ENCODE data around the gene MGAT5. TPM values are rescaled to one million over a fixed set of nuclear protein-coding genes. Genes with fewer than 3 reads are reported as not detected.

The MGAT5 gene
- total RNA-seq, 1 donor from 2014 or later = 30.0 TPM

DNA sequence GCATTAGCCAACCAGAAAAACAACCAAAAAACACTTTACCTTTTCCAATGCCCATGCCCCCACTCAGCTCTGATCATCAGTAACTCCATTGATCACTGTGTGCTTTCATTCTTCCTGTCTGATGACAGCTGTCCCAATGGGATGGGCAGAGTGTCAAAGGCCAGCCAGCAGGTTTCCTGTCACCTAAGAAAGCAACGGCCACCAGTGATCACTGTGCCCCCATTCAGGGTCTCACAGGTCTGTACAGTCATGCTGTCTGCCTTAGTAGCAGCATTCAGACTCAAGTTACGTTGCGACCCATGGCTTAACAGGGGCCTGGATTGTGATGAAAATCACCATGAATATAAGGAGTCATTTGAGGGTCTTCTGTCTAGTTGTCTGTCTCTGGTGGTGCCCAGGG is 184.5 kb downstream of the MGAT5 start:
- Mint-ChIP-seq H3K36me3 (ENCODE audit: low read depth) (peaks cover 8% of the 10 kb centered on the region), H3K4me1 (ENCODE audit: low read depth) (no peaks in the 10 kb centered on the region), H3K27me3 (ENCODE audit: low read depth) (no peaks in the 10 kb centered on the region), H3K27ac (ENCODE audit: unreplicated experiment) (no peak overlapping the region), H3K9me3 (ENCODE audit: low read depth) (no peaks in the 10 kb centered on the region), H3K4me3 (ENCODE audit: unreplicated experiment) (no peak overlapping the region)
- TF ChIP-seq, protein P1, sequence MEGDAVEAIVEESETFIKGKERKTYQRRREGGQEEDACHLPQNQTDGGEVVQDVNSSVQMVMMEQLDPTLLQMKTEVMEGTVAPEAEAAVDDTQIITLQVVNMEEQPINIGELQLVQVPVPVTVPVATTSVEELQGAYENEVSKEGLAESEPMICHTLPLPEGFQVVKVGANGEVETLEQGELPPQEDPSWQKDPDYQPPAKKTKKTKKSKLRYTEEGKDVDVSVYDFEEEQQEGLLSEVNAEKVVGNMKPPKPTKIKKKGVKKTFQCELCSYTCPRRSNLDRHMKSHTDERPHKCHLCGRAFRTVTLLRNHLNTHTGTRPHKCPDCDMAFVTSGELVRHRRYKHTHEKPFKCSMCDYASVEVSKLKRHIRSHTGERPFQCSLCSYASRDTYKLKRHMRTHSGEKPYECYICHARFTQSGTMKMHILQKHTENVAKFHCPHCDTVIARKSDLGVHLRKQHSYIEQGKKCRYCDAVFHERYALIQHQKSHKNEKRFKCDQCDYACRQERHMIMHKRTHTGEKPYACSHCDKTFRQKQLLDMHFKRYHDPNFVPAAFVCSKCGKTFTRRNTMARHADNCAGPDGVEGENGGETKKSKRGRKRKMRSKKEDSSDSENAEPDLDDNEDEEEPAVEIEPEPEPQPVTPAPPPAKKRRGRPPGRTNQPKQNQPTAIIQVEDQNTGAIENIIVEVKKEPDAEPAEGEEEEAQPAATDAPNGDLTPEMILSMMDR (IDR thresholded peaks at IDR 0.05) = no peak
- DNase-seq (ENCODE audit: low spot score) = no peak

DNA sequence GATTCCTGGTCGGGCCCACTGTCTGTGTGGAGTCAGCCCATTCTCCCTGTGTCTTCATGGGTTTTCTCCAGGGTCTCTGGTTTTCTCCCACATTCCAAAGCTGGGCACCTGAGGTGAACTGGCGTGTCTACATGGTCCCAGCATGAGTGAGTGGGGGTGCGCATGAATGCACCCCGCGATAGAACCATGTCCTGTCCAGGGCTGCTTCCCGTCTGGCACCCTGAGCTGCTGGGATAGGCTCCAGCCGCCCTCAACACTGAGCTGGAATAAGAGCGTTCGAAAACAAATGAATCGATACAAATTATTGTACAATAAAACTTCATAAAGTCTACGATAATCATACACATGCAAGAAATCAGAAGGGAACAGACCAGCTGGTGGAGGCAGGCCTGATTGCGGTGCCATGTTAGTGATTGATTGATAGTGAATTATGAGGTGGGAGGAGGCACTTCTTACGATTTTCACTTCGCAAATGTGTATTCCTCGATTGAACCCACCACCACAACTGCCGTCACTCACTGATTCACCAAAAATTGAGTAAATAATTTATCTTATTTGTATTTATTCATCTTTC is 186.6 kb downstream of the MGAT5 start:
- TF ChIP-seq, protein P1 (IDR thresholded peaks at IDR 0.05) = no peak
- no peaks in the 10 kb centered on the region for H3K27me3 Mint-ChIP-seq (ENCODE audit: low read depth)
- DNase-seq (ENCODE audit: low spot score) = no peak
- H3K27ac Mint-ChIP-seq (ENCODE audit: unreplicated experiment) = no peak overlapping the region
- no peak overlapping the region for H3K4me3 Mint-ChIP-seq (ENCODE audit: unreplicated experiment)
- H3K9me3 Mint-ChIP-seq (ENCODE audit: low read depth) = no peaks in the 10 kb centered on the region
- peaks cover 1% of the 10 kb centered on the region for H3K4me1 Mint-ChIP-seq (ENCODE audit: low read depth)
- peaks cover 8% of the 10 kb centered on the region for H3K36me3 Mint-ChIP-seq (ENCODE audit: low read depth)

DNA sequence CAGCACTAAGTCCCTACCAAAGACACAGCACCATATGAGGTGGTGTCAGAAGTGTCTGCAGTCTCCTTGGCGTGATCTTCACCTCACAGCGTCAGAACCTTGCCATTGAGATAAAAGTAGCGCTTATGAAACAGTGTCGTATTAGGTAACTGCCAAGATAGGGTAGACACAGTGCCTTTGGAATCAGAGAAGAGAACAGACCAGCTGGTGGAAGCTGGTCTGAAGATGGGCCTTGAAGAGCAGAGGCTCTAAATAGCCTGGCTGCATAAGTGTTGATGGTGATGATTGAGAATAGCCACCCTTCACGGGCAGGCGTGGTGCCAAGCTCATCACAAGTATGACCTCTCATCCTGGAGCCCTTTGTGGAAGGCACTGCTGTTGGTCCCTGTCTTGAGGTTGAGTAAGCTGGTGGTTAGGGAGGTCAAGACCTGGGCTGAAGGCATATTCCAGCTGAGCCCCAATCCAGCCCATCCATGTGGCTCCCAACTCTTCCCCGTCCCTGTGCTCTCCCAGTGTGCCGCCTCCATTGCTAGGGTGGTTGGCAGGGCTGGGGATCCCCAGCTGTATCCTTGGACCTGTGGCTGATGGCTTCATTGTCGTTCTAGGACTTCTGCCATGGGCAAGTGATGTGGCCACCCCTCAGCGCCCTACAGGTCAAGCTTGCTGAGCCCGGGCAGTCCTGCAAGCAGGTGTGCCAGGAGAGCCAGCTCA is 187.4 kb downstream of the MGAT5 start:
- Mint-ChIP-seq H3K36me3 (ENCODE audit: low read depth) (peaks cover 8% of the 10 kb centered on the region), H3K27me3 (ENCODE audit: low read depth) (no peaks in the 10 kb centered on the region), H3K27ac (ENCODE audit: unreplicated experiment) (no peak overlapping the region), H3K4me1 (ENCODE audit: low read depth) (peaks cover 9% of the 10 kb centered on the region), H3K9me3 (ENCODE audit: low read depth) (no peaks in the 10 kb centered on the region), H3K4me3 (ENCODE audit: unreplicated experiment) (no peak overlapping the region)
- DNase-seq (ENCODE audit: low spot score) = no peak
- TF ChIP-seq, protein P1 (IDR thresholded peaks at IDR 0.05) = no peak

DNA sequence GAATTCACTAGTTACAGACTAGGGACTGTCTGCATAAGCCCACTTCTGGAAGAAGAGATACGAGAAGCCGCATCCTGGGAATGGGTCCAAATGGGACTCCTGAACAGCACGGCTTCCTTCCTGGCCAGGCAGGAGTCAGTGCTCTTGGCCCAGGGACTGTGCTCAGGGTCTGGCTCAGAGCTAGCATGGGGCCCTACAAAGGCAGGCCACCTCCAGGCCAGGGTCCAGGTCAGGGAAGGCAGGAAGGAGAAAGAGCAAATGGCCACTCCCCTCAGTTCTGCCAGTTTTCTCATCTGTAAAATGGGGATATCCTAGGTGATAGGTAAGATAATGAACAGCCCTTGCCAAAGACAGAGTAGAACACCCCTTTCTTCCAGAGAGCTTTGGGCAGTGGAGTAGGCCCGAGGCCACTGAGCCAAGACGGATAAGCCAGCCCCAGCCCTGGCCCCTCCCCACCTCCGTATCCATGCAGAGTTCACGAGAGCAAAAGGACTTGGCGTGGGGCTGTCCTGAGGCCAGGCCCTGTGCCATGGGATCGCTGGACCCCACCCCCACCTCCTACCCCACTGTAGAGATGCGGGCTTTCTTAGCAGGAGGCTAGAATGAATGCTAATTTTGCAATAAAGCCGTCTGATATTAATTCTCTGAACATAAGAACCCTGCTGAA is 190.1 kb downstream of the MGAT5 start:
- Mint-ChIP-seq H3K27ac (ENCODE audit: unreplicated experiment) (no peak overlapping the region), H3K9me3 (ENCODE audit: low read depth) (no peaks in the 10 kb centered on the region), H3K36me3 (ENCODE audit: low read depth) (peaks cover 8% of the 10 kb centered on the region), H3K4me3 (ENCODE audit: unreplicated experiment) (no peak overlapping the region), H3K4me1 (ENCODE audit: low read depth) (peaks cover 14% of the 10 kb centered on the region), H3K27me3 (ENCODE audit: low read depth) (no peaks in the 10 kb centered on the region)
- TF ChIP-seq, protein P1 (IDR thresholded peaks at IDR 0.05) = no peak
- no peak for DNase-seq (ENCODE audit: low spot score)

DNA sequence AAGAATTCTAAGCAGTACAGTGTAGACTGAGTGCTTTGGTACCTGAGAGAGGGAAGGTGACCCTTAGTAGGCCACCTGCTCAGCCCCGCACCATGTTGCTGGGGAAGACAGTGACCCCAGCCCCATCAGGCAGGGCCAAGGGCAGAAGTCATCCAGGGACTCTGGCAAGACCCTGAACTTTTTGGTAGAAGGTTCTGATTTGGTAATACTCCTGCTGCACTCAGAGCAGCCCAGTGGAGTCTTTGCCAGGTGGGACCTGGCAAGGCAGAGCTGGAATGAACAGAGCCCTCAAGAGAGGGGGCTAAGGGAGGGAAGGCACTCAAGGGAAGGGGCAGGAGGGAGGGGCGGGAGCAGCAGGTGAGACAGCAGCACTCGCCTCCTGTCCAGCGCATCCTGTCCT is 191.2 kb downstream of the MGAT5 start:
- Mint-ChIP-seq H3K36me3 (ENCODE audit: low read depth) (peaks cover 8% of the 10 kb centered on the region), H3K4me3 (ENCODE audit: unreplicated experiment) (no peak overlapping the region), H3K9me3 (ENCODE audit: low read depth) (no peaks in the 10 kb centered on the region), H3K27ac (ENCODE audit: unreplicated experiment) (no peak overlapping the region), H3K4me1 (ENCODE audit: low read depth) (peaks cover 14% of the 10 kb centered on the region), H3K27me3 (ENCODE audit: low read depth) (no peaks in the 10 kb centered on the region)
- TF ChIP-seq, protein P1 (IDR thresholded peaks at IDR 0.05) = no peak
- DNase-seq (ENCODE audit: low spot score) = no peak

Data from chondrocyte (in vitro differentiated cells).